Right ventricle myocardium inferior (tissue), 1 donor: ENCODE data around the gene SP3. TPM values are rescaled to one million over a fixed set of nuclear protein-coding genes. Genes with fewer than 3 reads are reported as not detected.

Experiments
- ATAC-seq: fragments of 200-7000 bp; cut with Tn5 transposase; one replicate; pipeline ENCODE4 v1.9.1; 2020; ENCODE audit warnings: mild to moderate bottlenecking, moderate library complexity
- DNase-seq: peaks from one replicate; pipeline ENCODE4 v3.0.0; 2021; ENCODE audit errors: missing footprints
- intact Hi-C: fragments of 100-400 bp; cut with DNase I; formaldehyde crosslinking; loops from one replicate; pipeline ENCODE4 v1.11.0; 2022
- total RNA-seq: library from RNA; stranded (reverse); fragmentation: NEBNext Ultra II Directional; extraction: Animal tissue kit (Norgen Biotek cat#: 25700); gene quantifications from one replicate; pipeline ENCODE4 v1.2.1, GENCODE V29; 2021
- donor health status: DM: no; HTN: yes; CAD: no; lungs with severe emphysema.

Gene SP3
- total RNA-seq, 1 donor from 2014 or later: 41.2 TPM

DNA sequence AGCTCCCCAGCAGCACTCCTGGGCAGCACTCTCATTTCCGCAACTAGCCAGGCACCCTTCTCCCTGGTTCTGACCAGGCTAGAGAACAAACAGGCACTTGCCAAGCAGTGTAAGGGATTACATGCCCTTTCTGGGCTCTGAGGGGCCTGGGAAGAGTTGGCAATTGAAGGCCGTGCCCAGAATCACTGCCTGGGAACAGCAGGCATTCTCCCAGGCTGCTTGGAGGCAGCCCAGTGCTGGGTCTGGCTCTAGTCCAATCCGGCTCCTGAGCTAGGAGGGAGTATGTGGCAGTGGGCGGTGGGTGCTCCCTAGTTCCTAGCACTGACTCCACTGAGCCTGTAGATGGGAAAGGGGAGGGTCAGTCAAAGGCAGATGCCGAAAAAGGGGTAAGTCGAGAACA is 34.1 kb upstream of the SP3 start:
- DNase-seq (peak; percentile 65), ATAC-seq (peak; percentile 21)
- intact Hi-C loops: no loop called here

DNA sequence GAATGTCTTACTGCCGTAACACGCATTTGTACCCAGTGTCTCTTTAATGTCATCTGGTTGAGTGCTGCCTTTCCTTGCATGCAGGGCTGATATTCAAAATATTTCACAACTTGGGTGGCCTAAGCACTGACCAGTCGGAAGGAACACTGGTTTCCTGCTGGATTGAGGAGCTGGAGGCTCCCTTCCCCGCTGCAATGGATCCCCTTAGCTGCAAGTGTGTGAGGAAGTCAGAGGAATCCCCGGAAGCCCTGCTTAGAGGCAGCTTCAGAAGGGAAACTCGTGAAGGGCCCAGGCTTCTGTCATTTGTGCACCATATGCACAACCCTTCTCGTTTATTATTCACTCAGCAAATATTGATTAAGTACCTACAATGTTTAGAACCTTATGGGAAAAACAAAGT is 33.2 kb upstream of the SP3 start:
- peak; percentile 21 for ATAC-seq
- intact Hi-C loops: no loop called here
- peak; percentile 55 for DNase-seq

DNA sequence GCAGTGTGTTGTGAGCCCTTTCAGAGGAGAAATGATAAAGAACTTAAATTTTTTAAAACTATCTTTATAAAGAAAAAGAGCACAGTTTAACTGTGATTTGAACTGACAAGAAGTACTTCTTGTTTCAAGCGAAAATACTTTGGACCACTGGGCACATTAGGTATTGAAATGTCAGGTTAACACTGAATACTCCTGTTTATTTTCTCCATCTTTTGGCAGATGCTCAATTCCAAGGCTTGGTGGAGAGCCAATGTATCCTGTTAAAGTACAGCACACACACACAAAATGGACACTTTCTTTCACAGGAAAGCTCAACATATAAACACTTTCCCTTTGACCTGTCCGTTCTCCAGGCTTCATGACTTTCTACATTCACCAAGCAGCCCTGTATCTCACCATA is 32.6 kb upstream of the SP3 start:
- DNase-seq (no peak), ATAC-seq (no peak)
- intact Hi-C loops: no loop called here

DNA sequence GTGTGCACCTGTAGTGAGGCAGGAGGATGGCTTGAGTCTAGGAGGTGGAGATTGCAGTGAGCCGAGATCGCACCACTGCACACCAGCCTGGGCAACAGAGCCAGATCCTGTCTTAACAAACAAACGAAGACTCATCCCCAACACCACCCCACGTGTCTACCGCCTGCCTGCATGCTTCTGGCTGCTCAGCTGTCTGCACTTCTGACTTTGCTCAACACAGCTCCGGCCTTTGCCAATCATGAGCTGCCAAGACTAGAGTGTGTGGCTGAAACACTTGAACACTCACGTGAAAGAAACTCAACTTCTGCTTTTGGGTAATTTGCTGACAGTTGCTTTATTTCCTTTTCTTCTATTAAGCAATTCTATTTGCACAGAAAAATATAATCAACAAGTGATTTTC is 32.1 kb upstream of the SP3 start:
- ATAC-seq: peak; percentile 96
- peak; percentile 91 for DNase-seq
- intact Hi-C loops: no loop called here

DNA sequence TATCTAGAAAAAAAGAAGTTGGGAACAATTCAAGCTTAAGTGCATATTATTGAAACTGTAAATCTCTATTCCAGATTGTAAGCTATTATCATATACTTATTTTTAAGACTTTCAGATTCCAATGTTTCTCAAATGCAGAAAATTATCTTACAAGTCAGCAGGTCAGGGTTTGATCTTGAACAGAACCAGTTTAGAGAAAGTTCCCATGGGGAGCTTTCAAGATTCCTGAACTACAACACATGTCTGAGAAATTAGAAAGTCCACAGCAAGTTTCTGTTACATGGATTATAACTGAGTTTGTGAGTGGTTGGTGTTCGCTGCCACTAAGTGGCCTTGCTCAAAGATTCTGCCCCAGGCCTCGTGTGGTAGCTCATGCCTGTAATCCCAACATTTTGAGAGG is 31.6 kb upstream of the SP3 start:
- intact Hi-C loops: no loop called here

DNA sequence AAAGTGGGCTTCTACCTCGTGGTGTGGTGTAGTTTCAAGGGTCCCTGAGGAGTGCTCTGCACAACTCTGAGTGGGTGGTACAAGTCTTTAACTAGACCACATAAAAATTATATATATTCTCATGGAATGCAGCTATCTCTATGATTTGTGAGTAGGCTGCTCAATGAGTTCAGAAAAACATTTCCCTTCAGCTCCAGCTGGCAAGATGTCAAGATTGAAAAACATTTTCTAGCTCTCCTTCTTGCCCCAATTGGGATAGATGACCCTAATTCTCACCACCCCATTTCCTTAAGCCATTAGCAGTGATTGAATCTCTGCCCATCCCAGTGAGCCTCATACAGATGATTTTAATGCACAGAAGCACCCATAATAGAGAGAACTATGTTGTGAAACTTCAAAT is 28.3 kb upstream of the SP3 start:
- no peak for ATAC-seq
- DNase-seq: no peak
- intact Hi-C loops: no loop called here

More for the DNA sequence above, 31.6 kb upstream of the SP3 start:
- DNase-seq (no peak), ATAC-seq (no peak)

DNA sequence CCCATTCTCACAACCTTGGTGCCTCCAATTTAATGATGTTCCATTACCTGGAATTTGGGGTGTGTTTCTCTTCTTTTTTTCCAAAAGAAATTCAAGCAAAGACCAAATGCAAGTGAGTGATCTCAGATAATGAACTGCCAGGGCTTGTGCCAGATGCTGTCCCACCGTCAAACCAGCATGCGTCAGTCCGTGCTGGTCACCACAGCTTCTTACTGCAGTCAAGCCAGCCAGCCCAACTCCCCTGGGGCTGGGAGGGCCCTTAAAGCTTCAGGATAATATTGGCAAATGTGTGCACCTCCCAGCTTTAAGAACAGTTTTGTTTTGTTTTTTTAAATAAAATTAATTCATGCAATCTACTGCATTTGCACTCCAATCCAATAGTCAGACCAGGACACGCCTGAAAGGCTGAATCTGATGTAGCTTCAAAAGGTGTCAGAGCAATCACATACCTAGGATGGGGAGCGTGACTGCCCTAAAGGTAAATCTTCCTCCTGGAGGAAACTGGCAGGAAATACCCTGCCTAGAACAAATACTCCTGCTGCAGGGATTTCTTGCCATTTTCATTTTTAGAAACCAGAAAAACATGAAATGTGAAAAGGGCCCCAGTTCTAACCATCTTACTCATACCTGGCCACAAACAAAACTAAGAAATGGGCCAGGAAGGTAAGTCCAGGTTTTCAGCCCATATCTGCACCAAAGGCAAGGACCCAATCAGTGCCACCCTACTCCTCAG is 26.8 kb upstream of the SP3 start:
- DNase-seq: peak; percentile 93
- intact Hi-C loops: loop anchor here (2.0 kb wide), 1 partner anchor 27 kb away; the partner anchor contains the start of gene SP3
- ATAC-seq: peak; percentile 77

DNA sequence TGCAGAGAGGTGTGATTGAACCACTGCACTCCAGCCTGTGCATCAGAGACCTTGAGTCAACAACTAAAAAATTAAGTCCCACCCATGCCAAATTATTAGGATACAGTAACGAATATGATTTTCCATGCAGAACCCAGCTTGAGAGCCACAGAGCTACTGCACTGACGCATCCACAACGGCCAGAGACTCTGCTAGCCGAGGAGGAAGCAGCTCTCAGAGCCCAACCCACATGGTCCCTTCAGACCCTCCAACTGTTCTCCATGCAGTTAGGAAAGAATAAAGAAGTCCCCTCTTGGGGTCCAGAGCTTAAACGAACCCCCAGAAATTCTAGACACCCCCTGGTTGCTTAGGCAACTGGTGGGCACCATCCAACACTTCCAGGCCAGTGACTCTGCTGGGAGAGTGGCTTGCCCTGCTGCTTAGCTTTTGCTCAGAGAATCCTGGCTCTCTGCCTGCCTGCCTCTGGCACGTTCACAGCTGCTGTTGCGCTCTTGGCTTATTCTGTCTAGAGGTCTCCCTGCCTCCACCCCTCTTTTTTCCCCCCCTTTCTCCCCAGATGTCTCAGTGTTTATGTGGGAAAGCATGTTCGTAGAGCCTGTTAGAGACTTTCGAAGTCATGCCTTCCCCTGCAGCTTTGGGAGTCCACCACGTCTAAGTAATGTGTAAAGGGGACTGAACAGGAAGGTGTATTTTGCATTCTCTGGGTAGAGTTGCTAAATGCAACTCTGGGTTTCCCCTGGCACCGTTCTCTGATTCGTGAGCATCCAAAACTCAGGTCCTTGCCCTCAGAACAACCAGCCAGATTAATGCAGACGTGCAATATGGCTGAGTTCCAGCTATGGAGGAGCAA is 26.0 kb upstream of the SP3 start:
- intact Hi-C loops: loop anchor here (2.0 kb wide), 1 partner anchor 26 kb away; the partner anchor contains the start of gene SP3
- DNase-seq (peak; percentile 88), ATAC-seq (peak; percentile 79)

DNA sequence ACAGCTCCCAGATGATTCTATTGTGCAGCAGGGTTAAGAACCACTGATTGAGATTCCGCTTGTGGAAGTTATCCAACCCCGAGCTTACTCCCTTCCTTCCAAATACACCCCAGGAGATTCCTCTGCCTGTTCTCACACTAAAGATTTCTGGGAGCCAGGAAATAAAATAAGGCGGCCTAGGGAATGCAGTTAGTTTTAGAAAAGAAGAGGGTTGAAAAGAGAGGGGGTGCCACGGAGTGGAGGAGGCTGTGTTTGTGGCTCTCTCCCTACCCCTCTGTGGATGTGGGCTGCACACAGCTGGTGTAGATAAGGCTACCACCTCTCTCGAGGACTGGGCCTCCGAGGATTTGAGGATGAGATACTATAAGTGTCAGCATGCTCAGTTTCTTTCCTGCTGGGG is 25.1 kb upstream of the SP3 start:
- peak; percentile 63 for DNase-seq
- peak; percentile 55 for ATAC-seq
- intact Hi-C loops: loop anchor here (2.0 kb wide), 1 partner anchor 25 kb away; the partner anchor contains the start of gene SP3

DNA sequence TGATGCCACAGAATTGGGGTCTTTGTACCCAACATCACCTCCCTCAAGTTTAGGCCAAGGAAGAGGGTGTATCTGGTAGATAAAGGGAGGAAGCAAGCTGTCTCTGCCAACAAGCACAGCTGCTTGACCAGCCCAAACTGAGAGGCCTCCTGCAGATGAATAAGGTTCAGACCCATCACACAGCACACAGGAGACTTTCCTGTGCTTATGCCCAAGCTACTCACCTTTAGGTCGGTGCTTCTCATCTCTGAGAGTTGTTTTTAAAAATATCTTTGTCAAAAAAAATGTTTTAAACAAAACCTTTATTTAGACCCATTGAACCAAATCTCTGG is 24.7 kb upstream of the SP3 start:
- ATAC-seq (no peak), DNase-seq (no peak)
- intact Hi-C loops: loop anchor here (2.0 to 5.0 kb wide), 2 partner anchors 25 to 37 kb away; partner anchors contain the start of gene SP3

DNA sequence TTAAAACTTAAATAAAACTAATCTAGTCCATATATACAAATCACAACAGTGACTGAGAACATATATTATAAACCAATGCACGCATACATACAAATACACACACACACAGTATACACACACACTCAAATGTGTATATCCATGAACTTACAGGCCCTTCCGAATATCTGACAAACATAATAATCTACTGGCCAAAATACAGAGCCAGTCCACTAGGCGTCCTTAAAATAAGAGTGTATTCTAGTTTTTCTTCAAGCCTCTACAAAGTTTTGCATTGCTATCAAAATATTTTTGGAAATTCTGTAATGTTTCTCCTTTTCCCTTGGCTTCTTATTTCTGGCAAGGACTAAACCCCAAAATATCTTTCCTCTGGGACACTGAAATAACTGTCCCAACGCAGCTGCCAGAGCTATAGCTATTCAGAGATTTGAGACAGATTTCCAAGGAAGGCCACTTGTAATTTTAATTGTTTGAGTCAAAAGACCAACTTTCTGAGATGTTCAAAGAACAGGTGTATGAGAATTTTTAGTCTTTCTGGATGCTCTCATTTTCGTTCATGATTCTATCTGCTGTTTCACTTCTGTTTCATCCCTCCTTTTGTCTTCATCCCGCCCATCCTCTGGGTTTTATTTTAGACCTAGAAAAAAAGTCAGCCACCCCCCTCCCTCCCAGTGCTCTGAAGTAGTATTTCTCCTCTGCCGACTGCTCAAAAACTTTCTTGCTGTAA is 24.1 kb upstream of the SP3 start:
- no peak for DNase-seq
- intact Hi-C loops: loop anchor here (5.0 kb wide), 1 partner anchor 38 kb away; no protein-coding TSS in a partner anchor
- ATAC-seq: no peak

DNA sequence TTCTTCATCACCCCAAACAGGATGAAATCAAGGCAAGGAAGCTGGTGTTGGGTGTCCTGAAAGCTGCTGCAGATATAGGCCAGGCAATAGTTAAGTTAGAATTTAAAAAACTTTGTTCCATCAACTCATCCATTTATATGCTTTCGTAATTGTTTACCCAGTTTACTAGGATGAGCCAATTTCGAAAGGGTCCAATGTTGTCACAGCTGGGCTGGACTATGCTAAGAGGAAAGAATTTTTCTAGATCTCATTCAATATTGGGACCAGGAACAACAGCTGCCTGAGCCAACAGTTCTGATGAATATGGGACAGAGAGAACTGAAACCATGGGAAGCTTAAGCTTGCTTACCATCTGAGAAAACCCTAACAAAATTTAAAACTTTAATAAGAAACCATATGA is 21.6 kb upstream of the SP3 start:
- intact Hi-C loops: loop anchor here (1.0 to 5.0 kb wide), 2 partner anchors 26 to 40 kb away; no protein-coding TSS in a partner anchor
- ATAC-seq: peak; percentile 62
- DNase-seq: no peak

DNA sequence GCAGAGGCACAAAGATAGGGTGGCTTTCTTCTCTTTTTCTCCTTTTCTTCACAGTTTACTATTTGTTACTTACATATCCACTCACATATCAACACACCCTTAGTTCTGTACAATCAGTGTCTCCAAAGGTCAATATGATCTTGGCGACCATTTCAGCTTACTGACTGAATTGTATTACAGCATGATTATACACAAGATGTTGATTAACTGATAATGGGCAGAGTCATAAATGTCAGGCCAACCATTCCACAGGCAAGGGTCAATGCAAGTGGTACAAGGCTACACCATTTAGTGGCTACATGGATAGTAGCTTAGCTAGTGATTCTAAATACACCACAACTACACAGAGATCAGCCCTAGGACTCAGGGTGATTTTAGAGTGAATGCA is 20.4 kb upstream of the SP3 start:
- ATAC-seq (no peak), DNase-seq (no peak)
- intact Hi-C loops: loop anchor here (5.0 kb wide), 1 partner anchor 42 kb away; no protein-coding TSS in a partner anchor

DNA sequence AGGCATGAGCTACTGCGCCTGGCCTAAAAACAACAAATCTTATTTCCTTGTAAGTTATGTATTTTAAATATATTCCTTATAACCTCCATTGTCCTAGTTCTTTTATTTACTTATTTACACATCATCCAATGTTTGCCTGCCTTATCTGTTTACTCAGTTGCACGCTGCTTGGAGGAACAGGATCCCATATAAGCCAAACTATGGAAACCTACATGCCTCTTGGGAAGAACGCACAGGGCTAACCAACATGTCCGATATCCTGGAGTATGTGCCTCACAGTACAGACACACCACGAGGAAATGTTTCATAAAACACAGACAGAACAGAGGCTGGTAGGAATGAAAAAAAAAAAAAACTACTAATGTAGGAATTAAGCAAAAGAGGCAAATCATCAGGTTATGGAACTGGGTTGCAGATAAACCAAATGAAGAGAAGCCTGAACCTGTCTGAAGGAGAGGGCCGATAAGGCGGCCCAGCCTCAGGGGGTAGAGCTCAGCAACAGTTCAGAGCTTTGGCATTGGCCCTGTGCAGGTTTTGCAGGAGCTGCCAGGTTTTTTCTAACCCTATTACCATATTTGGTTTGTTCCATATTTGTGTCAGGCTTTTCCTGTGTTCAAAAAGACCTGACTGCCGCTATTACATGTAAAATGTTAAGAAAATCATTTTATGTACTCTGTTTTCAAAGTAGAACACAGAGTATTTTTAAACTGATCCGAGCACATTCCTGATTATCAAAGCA is 19.9 kb upstream of the SP3 start:
- DNase-seq: no peak
- intact Hi-C loops: loop anchor here (5.0 kb wide), 1 partner anchor 42 kb away; no protein-coding TSS in a partner anchor
- ATAC-seq: no peak

DNA sequence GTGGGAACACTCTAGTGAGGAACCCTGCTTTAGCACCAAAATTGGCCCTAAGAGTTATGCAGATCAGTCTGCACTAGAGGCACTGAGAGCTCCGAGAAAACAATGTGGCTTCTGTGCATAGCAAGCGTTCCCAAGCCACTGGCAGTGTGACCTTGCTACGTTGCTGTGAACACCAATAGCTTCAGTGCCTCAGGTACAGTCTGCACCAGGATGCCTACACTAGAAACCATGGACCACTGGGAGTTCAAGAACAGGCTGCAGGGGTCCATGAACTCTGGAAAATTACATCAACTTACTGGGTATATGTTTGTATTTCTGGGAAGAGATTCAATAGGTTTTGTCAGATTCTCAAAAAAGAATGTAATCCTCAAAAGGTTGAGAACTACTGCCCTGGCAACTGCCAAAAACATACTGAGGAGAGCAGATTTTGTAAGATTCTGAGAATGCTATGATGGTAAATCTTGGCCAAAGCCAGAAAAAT is 18.3 kb upstream of the SP3 start:
- intact Hi-C loops: no loop called here
- DNase-seq (no peak), ATAC-seq (no peak)

DNA sequence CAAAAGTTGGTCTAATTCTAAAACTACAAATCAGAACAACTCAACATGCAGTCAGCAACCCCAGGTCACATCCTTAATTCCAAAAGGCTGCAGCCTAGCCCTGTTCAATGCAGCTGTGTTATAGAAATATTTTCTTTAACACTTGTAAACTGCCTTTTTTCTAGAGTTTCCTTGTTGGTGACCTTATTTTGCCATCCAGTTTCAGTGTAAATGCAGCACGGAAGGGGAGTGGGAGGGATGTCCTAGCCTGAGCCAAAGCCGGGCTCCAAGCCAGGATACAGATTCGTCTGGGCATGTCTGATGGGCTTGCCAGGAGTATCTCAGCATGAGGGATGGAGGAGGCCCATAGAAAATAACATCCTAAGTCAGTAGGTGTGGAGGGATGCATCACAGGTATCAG is 17.7 kb upstream of the SP3 start:
- DNase-seq (no peak), ATAC-seq (no peak)
- intact Hi-C loops: no loop called here

DNA sequence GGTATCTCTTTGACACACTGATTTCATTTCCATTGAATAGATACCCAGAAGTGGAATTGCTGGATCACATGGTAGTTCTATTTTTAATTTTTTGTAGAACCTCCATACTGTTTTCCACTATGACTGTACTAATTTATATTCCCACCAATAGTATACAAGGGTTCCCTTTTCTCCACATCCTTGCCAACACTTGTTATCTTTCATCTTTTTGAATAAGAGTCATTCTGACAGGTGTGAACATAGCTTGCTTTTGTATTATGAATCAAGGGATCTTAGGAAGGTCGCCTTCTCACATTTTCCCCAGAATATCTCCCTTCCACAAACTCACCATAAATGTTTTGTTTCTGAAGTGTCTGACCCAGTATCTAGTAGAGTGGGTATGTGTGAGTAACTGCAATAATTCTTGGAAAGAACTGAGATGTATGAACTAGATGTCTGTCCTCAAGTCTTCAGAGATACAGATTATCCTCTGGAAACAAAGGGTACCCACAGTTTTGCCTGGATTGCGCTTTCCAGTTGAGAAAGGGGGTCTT is 17.1 kb upstream of the SP3 start:
- intact Hi-C loops: no loop called here
- no peak for ATAC-seq
- DNase-seq: no peak

DNA sequence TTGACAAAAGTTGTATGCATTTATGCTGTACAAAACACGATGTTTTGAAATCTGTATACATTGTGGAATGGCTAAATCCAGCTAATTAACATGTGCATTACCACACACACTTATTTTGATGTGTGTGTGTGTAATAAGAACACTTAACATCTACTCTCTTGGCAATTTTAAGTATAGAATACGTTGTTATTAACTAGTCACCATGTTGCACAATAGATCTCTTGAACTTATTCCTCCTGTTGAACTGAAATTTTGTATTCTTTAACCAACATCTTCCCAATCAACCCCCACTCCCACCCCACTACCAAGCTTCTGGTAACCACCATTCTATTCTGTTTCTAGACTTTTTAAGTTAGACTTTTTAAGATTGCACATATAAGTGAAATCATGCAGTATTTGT is 16.3 kb upstream of the SP3 start:
- intact Hi-C loops: no loop called here
- ATAC-seq (no peak), DNase-seq (no peak)
